Natural killer cell (primary cell): ENCODE measurements around the gene FAAP100. TPM values are rescaled to one million over a fixed set of nuclear protein-coding genes. Genes with fewer than 3 reads are reported as not detected.

ENCODE experiments used
- ATAC-seq, 3 donors: fragments of 150-1000 bp in 2 of 3; fragments of 200-7000 bp in 1 of 3; cut with Tn5 transposase; 1 replicate in 1 of 3; 2 replicates in 2 of 3; pipeline ENCODE4 v1.10.0; 2021; ENCODE audit warnings: mild to moderate bottlenecking in 2 of 3, moderate library complexity in 2 of 3
- DNase-seq, 2 donors: peaks; one replicate each; pipeline versions ENCODE4 v3.0.0 to v3.0.0-alpha.2; 2013 to 2021; ENCODE audit warnings: mixed read lengths in 1 of 2
- H3K27ac ChIP-seq: one replicate; pipeline ENCODE4 v1.5.1; 2013; ENCODE audit warnings: mild to moderate bottlenecking, low read length
- H3K27me3 ChIP-seq: one replicate; pipeline ENCODE4 v1.6.1; 2013; ENCODE audit warnings: low read length; ENCODE audit not compliant: control insufficient read depth, insufficient read depth
- H3K36me3 ChIP-seq: one replicate; pipeline ENCODE4 v1.6.1; 2013; ENCODE audit warnings: low read length; ENCODE audit not compliant: control insufficient read depth, insufficient read depth
- H3K4me1 ChIP-seq: one replicate; pipeline ENCODE4 v1.6.1; 2013; ENCODE audit warnings: low read length; ENCODE audit not compliant: control insufficient read depth, insufficient read depth
- H3K4me3 ChIP-seq: one replicate; pipeline ENCODE4 v1.5.1; 2013; ENCODE audit warnings: low read length
- H3K9me3 ChIP-seq: one replicate; pipeline ENCODE4 v1.6.1; 2013; ENCODE audit warnings: low read length; ENCODE audit not compliant: control insufficient read depth, insufficient read depth
- H3K27ac Mint-ChIP-seq, 2 donors: one replicate each; pipeline ENCODE4 v1.8.0; 2022; ENCODE audit warnings: mild to moderate bottlenecking in 2 of 2, mixed read lengths in 2 of 2, moderate library complexity in 1 of 2
- H3K27me3 Mint-ChIP-seq, 2 donors: one replicate each; pipeline ENCODE4 v1.8.0; 2022; ENCODE audit warnings: low read depth in 2 of 2, mixed read lengths in 2 of 2
- H3K36me3 Mint-ChIP-seq: one replicate; pipeline ENCODE4 v1.8.0; 2022; ENCODE audit warnings: mixed read lengths
- H3K4me1 Mint-ChIP-seq, 2 donors: one replicate each; pipeline ENCODE4 v1.8.0; 2022; ENCODE audit warnings: mixed read lengths in 2 of 2
- H3K4me3 Mint-ChIP-seq: one replicate; pipeline ENCODE4 v1.8.0; 2022; ENCODE audit warnings: mild to moderate bottlenecking, moderate library complexity, mixed read lengths
- H3K9me3 Mint-ChIP-seq, 2 donors: one replicate each; pipeline ENCODE4 v1.8.0; 2022; ENCODE audit warnings: mixed read lengths in 2 of 2
- CTCF ChIP-seq: fragments of 200-600 bp; IDR thresholded peaks from one replicate; pipeline ENCODE4 v1.8.0; 2022; ENCODE audit warnings: antibody characterized with exemption
- WGBS: methylation state at CpG from one replicate; pipeline ENCODE4 v1.1.7; 2013; ENCODE audit warnings: missing lambda C conversion rate; ENCODE audit not compliant: insufficient coverage; 5-methylcytosine and 5-hydroxymethylcytosine counted together
- intact Hi-C: fragments of 100-400 bp; cut with micrococcal nuclease; formaldehyde crosslinking; loops from one replicate; pipeline ENCODE4 v1.14.2; 2022
- total RNA-seq, 4 donors: library from RNA; stranded (reverse); fragments of 120-200 nt in 1 of 4; gene quantifications; one replicate each; pipeline versions ENCODE4 v1.2.3 to v1.2.4, GENCODE V29; 2013 to 2022

FAAP100 gene
- total RNA-seq, 3 donors from 2014 or later (not counting 1 experiment from before 2014, with no cell fraction given): 31.8 to 34.5 (median 33.1) TPM

- 78% methylated on average over 18 of the region's 18 CpGs for WGBS
- Mint-ChIP-seq H3K4me3 (no peak overlapping the region), H3K27me3 (peaks cover 0 to 2% of the 10 kb centered on the region in 2 donors), H3K9me3 (no peaks in the 10 kb centered on the region), H3K4me1 (no peaks in the 10 kb centered on the region), H3K36me3 (no peaks in the 10 kb centered on the region), H3K27ac (no peak overlapping the region)
- H3K4me3 ChIP-seq: no peak overlapping the region
- no peak overlapping the region for H3K27ac ChIP-seq
- intact Hi-C loops: no loop called here
- TF ChIP-seq CTCF: no peak
- peaks cover 12% of the 10 kb centered on the region for H3K27me3 ChIP-seq
- no peaks in the 10 kb centered on the region for H3K9me3 ChIP-seq
- ATAC-seq (no peak), DNase-seq (no peak)
- peaks cover 15% of the 10 kb centered on the region for H3K4me1 ChIP-seq
- H3K36me3 ChIP-seq: no peaks in the 10 kb centered on the region
Observed at GRCh38 chr17:81524039-81524864, 27.9 kb downstream of the FAAP100 start.

- peaks cover 18% of the 10 kb centered on the region for H3K4me1 ChIP-seq
- H3K4me3 ChIP-seq: no peak overlapping the region
- no peaks in the 10 kb centered on the region for H3K36me3 ChIP-seq
- no peaks in the 10 kb centered on the region for H3K9me3 Mint-ChIP-seq
- no peak for TF ChIP-seq CTCF
- H3K4me3 Mint-ChIP-seq: no peak overlapping the region
- H3K27me3 ChIP-seq: peaks cover 12% of the 10 kb centered on the region
- peaks cover 0 to 2% of the 10 kb centered on the region in 2 donors for H3K27me3 Mint-ChIP-seq
- intact Hi-C loops: no loop called here
- 61% methylated on average over 17 of the region's 17 CpGs for WGBS
- no peak overlapping the region for H3K27ac Mint-ChIP-seq
- H3K27ac ChIP-seq: no peak overlapping the region
- DNase-seq (no peak), ATAC-seq (no peak)
- no peaks in the 10 kb centered on the region for H3K9me3 ChIP-seq
- no peaks in the 10 kb centered on the region for H3K36me3 Mint-ChIP-seq
- peaks cover 0 to 1% of the 10 kb centered on the region in 2 donors for H3K4me1 Mint-ChIP-seq
Observed at GRCh38 chr17:81523402-81524038, 28.6 kb downstream of the FAAP100 start.

- Mint-ChIP-seq H3K27ac (no peak overlapping the region), H3K27me3 (peaks cover 0 to 2% of the 10 kb centered on the region in 2 donors)
- intact Hi-C loops: no loop called here
Observed at GRCh38 chr17:81522491-81523401, 29.4 kb downstream of the FAAP100 start.

More at GRCh38 chr17:81522491-81523401, 29.4 kb downstream of the FAAP100 start:
- no peak overlapping the region for H3K27ac ChIP-seq
- Mint-ChIP-seq H3K4me3 (no peak overlapping the region), H3K36me3 (no peaks in the 10 kb centered on the region), H3K4me1 (peaks cover 5 to 9% of the 10 kb centered on the region in 2 donors), H3K9me3 (no peaks in the 10 kb centered on the region)
- H3K27me3 ChIP-seq: peaks cover 12% of the 10 kb centered on the region
- no peaks in the 10 kb centered on the region for H3K9me3 ChIP-seq
- ATAC-seq (no peak), DNase-seq (no peak)
- peaks cover 26% of the 10 kb centered on the region for H3K4me1 ChIP-seq
- TF ChIP-seq CTCF: no peak
- no peaks in the 10 kb centered on the region for H3K36me3 ChIP-seq
- no peak overlapping the region for H3K4me3 ChIP-seq
- 77% methylated on average over 24 of the region's 26 CpGs for WGBS
